SK-N-MC (cell line): ENCODE results near the gene ENPP4.

Experiments used
- EZH2 ChIP-seq: fragments of 200-600 bp; sonication (generic); IDR thresholded peaks from one replicate; pipeline ENCODE4 v1.6.1; 2017; ENCODE audit warnings: antibody characterized with exemption
- FOXP2 ChIP-seq: optimal IDR thresholded peaks from 2 replicates; pipeline ENCODE3; 2011; ENCODE audit warnings: mild to moderate bottlenecking, moderate library complexity; ENCODE audit not compliant: insufficient read depth; ENCODE audit errors: extremely low read length, control extremely low read depth
- POLR2AphosphoS5 ChIP-seq: IDR thresholded peaks from 2 replicates; pipeline ENCODE4 v1.6.1; 2012; ENCODE audit warnings: mild to moderate bottlenecking, low read depth, low read length, borderline replicate concordance

DNA sequence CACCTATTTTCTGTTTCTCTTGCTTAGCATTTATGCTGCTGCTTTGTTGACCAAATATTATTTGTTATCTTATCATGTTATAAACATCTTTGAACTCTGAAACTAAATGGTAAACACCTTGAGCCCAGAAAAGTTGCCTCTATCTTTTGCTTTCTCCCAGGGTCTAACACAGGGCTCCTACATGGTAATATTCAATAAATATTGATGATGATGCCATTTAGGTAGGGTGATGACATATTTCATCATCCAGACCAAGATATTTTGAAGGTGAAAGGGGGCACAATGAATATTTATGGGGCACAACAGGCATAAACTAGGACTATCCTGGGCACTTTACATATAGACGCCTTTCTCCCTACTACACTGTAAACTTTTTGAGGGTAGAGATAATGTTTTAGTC, 11.6 kb upstream of the ENPP4 start:
- TF ChIP-seq POLR2AphosphoS5 (no peak), EZH2 (no peak), FOXP2 (no peak)
